Spleen (tissue), 7 donors: ENCODE data around the gene SMARCE1.

Experiments used
- CTCF ChIP-seq, 11 experiments: fragments of 200-600 bp in 7 of 11; fragments of 450-650 bp in 4 of 11; sonication (generic) in 4 of 11; IDR thresholded peaks in 8 of 11; conservative IDR thresholded peaks in 3 of 11; 1 replicate in 7 of 11; 2 replicates in 4 of 11; pipeline versions ENCODE4 v1.4.0 to v1.8.0; 2016 to 2021; ENCODE audit warnings: antibody characterized with exemption in 11 of 11, inconsistent platforms in 4 of 11, mild to moderate bottlenecking in 1 of 11
- POLR2A ChIP-seq, 3 donors: fragments of 450-650 bp; IDR thresholded peaks; one replicate each; pipeline ENCODE4 v1.5.1; 2017; ENCODE audit warnings: antibody characterized with exemption in 3 of 3, mild to moderate bottlenecking in 1 of 3
- POLR2AphosphoS5 ChIP-seq, 3 donors: sonication (generic); formaldehyde crosslinking; IDR thresholded peaks; one replicate each; pipeline ENCODE4 v1.5.1; 2017; ENCODE audit warnings: antibody characterized with exemption in 3 of 3
- donor health status: DM: no; HTN: no; CAD: no; lungs with moderate emphysema.
- donor health status: DM: no; HTN: no; CAD: no.
- donor health status: DM: no; HTN: no; CAD: no.

GRCh38 chr17:40648384-40648968, 858 bp upstream of the SMARCE1 start:
- no peak for TF ChIP-seq CTCF (IDR thresholded peaks at IDR 0.05 in 8 of 11, conservative IDR thresholded peaks at IDR 0.05 in 3 of 11)
- TF ChIP-seq POLR2AphosphoS5 (IDR thresholded peaks at IDR 0.05): no peak
- TF ChIP-seq POLR2A (IDR thresholded peaks at IDR 0.05): no peak
